NCI-H446 (cell line): ENCODE results near the gene SLC22A23.

Experiments used
- DNase-seq, 2 experiments: peaks; one replicate each; lab custom pipeline; 2025; lab: John Stamatoyannopoulos, UW

SLC22A23 gene

GRCh38 chr6:3471711-3472110 lies 14.9 kb upstream of the SLC22A23 start:
- DNase-seq: no peak

- no peak for DNase-seq
Observed at GRCh38 chr6:3471286-3471685, 14.4 kb upstream of the SLC22A23 start.

GRCh38 chr6:3468585-3468984 lies 11.7 kb upstream of the SLC22A23 start:
- DNase-seq: no peak

DNA sequence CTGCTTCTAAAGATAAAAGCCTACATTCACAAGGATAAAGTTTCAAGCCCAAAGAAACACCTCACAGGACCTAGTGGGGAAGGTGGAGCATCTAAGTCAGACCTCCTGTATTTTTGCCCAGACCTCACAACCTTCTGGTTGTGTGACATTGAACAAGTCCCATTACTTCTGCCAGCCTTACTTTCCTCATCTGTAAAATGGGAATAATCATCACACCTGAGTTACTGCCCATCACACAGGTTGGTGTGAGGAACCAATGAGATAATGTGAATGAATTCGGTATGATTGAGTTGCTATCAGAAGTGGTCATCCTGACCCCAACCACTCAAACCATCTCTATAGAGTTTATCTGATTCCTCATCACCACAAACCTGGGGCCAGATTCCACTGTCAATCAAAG lies 11.1 kb upstream of the SLC22A23 start:
- DNase-seq: no peak

- DNase-seq: no peak
Observed at GRCh38 chr6:3466488-3467219, 9.8 kb upstream of the SLC22A23 start.

DNA sequence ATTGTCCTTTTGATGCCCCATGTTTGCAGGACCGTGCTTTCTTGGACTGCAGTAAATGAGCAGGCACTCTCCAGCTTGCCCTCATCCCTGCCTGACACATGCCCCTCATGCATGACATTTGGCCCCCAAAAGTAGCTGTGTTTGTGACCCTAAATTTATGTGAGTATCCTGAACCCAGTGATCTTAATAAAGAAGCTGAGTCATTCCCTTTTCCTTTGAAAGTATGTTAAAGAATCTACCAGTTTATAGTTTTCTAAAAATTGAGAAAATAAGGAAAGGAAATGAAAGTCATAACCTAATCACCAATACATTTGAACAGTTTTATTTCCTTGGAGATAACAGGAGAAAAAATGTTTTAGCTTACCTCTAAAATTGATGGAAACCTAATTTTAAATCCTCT lies 3.4 kb upstream of the SLC22A23 start:
- no peak for DNase-seq

GRCh38 chr6:3458706-3459421 lies 2.0 kb upstream of the SLC22A23 start:
- no peak for DNase-seq

DNA sequence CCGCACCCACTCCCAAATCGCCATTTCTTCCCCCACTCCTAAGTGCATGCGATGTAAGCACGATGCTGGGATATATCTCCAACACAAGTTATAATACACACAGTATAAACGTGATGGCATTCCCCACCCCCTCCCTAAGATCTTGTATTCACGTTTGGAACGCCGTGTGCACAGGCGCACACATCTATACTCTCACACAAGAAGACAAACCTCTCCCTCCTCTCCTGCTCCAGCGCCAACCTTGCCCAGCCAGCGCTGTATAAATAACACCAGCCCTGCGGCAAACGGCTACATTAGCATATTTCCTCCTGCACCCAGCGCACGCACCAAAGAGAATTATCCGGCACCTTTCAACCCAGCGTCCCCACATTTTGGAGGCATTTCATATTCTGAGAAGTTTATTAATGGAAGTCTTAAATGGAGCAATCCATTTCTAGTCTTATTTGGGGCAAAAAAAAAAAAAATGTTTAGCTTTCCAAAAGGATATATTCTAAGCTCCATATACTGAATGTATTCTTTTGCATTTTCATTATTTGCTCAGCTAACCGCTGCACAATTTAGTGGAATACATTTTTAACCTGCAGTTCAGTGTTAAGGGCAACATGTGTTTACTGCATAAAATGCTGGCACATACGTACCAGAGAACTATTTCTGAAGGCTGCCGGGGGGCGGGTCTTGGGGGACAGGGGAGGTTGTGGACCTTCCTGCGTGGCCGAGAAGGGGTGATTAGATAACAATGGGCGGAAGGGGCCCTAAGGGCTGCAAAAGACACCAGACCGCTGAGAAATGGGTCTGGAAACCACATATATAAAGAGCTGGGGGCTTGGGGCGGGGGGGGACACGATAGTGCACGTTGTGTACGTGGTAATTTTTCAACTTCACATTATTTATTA lies 1.1 kb upstream of the SLC22A23 start:
- DNase-seq: no peak

GRCh38 chr6:3456395-3456897 lies 404 bp downstream of the SLC22A23 start:
- no peak for DNase-seq

DNA sequence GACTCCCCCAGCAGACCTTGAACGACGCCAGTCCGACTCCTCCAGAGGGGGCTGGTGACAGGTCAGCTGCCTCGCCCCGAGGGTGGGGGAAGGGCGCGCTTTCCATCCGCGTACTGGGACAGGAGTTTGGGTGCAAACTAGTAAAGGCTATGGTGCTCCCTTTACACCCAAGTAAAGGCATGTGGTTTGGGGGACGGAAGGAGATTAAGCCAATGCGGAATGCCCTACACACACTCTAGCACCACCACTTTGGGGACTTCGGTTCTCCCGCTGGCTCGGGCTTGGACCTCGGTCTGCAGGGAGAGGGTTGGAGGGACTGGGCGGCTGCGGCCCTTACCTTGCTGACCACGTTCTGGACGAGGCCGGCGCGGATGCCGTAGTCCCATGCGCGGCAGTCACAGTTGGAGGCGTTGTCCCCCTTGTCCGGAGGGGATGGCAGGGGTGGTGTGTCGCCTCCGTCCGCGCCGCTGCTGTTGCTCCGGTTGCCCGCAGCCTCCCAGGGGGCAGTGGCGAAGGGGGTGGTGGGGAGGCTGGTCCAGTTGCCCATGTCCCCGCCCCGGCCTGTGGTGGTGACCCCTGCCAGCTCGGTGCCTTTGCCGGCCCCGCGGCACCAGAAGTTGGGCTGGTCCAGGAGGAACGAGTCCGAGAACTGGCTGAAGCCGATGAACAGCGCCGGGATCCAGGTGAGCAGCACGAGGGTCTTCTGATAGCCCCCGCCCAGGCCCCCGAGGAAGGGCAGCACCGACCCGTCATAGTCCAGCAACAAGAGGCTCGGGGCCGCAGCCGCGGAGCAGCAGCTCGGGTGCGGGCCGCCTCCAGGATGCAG lies 1.1 kb downstream of the SLC22A23 start:
- no peak for DNase-seq

- DNase-seq: no peak
Observed at GRCh38 chr6:3455147-3455568, 1.7 kb downstream of the SLC22A23 start.

GRCh38 chr6:3454273-3455010 lies 2.4 kb downstream of the SLC22A23 start:
- DNase-seq: no peak

- DNase-seq: no peak
Observed at GRCh38 chr6:3453413-3454272, 3.2 kb downstream of the SLC22A23 start.

DNA sequence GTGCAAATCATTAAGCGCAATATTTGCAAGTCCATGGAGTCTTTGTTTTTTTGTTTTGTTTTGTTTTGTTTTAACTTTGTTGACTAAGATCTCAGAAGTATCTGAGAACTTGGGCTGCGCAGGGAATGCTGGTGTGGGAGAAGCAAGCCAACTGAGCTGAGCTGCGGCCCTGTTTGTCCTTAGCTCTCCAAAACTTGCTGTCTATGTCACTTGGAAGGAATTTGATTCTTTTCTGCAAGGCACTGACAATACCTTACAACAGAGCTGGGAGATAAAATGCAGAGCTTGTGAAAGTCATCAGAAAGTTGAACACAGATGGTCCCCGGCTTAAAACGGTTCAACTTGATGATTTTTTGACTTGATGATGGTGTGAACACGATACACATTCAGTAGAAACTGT lies 5.4 kb downstream of the SLC22A23 start:
- DNase-seq: no peak

GRCh38 chr6:3450888-3451287 lies 6.0 kb downstream of the SLC22A23 start:
- DNase-seq: no peak

GRCh38 chr6:3449750-3450305 lies 7.0 kb downstream of the SLC22A23 start:
- DNase-seq: no peak

DNA sequence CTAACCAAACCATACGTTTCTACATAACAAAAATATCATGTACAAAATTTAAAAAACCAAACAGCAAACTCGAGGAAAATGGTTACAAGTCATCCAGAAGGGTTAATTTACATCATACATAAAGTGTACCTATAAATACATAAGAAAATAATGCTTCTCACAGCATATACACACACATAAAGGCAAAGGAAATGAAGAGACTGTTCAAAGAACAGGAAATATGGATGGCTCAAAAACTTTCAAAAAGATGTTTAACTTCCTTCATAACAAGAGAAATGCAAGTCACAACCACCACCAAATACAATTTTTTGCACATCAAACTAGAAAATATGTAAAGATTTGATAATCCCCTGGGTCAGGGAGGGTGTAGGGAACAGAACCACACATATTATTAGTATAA lies 7.5 kb downstream of the SLC22A23 start:
- no peak for DNase-seq

- no peak for DNase-seq
Observed at GRCh38 chr6:3447005-3447404, 9.8 kb downstream of the SLC22A23 start.

- DNase-seq: no peak
Observed at GRCh38 chr6:3446184-3446583, 10.7 kb downstream of the SLC22A23 start.
